NT2/D1 (cell line): ENCODE results near the gene MARVELD3.
"Not testable (repeated sequence)": the region's sequence is repeated elsewhere in the genome, so short reads cannot be mapped to it uniquely, and the experiment has no call there.

Experiments
- DNase-seq: peaks from one replicate; pipeline ENCODE4 v3.0.0-alpha.2; 2011; ENCODE audit warnings: low read depth, low spot score
- H3K27me3 ChIP-seq: 2 replicates; pipeline ENCODE4 v1.6.0; 2011; ENCODE audit warnings: mild to moderate bottlenecking; ENCODE audit not compliant: insufficient read length, insufficient read depth
- H3K36me3 ChIP-seq: 2 replicates; pipeline ENCODE4 v1.6.1; 2011; ENCODE audit warnings: mild to moderate bottlenecking, low read length, mixed read lengths; ENCODE audit not compliant: insufficient read depth, insufficient read length
- H3K4me1 ChIP-seq: 2 replicates; pipeline ENCODE4 v1.5.1; 2011; ENCODE audit not compliant: insufficient read depth, insufficient read length
- H3K4me3 ChIP-seq: 2 replicates; pipeline ENCODE4 v1.5.1; 2011; ENCODE audit warnings: low read depth; ENCODE audit not compliant: insufficient read length
- H3K9ac ChIP-seq: 2 replicates; pipeline ENCODE4 v1.6.0; 2011; ENCODE audit warnings: low read depth; ENCODE audit not compliant: insufficient read length
- H3K9me3 ChIP-seq: 2 replicates; pipeline ENCODE4 v1.5.1; 2011; ENCODE audit warnings: mild to moderate bottlenecking, low read length; ENCODE audit not compliant: insufficient read depth
- SUZ12 ChIP-seq: IDR thresholded peaks from 2 replicates; pipeline ENCODE4 v1.6.1; 2011; ENCODE audit not compliant: insufficient read length, insufficient read depth; ENCODE audit errors: extremely low read depth
- YY1 ChIP-seq: IDR thresholded peaks from 2 replicates; pipeline ENCODE4 v1.6.1; 2011; ENCODE audit not compliant: insufficient read length, insufficient read depth
- ZNF274 ChIP-seq: IDR thresholded peaks from 2 replicates; pipeline ENCODE4 v1.6.1; 2011; ENCODE audit warnings: mild to moderate bottlenecking, low read depth, low read length

Gene MARVELD3, protein sequence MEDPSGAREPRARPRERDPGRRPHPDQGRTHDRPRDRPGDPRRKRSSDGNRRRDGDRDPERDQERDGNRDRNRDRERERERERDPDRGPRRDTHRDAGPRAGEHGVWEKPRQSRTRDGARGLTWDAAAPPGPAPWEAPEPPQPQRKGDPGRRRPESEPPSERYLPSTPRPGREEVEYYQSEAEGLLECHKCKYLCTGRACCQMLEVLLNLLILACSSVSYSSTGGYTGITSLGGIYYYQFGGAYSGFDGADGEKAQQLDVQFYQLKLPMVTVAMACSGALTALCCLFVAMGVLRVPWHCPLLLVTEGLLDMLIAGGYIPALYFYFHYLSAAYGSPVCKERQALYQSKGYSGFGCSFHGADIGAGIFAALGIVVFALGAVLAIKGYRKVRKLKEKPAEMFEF

DNA sequence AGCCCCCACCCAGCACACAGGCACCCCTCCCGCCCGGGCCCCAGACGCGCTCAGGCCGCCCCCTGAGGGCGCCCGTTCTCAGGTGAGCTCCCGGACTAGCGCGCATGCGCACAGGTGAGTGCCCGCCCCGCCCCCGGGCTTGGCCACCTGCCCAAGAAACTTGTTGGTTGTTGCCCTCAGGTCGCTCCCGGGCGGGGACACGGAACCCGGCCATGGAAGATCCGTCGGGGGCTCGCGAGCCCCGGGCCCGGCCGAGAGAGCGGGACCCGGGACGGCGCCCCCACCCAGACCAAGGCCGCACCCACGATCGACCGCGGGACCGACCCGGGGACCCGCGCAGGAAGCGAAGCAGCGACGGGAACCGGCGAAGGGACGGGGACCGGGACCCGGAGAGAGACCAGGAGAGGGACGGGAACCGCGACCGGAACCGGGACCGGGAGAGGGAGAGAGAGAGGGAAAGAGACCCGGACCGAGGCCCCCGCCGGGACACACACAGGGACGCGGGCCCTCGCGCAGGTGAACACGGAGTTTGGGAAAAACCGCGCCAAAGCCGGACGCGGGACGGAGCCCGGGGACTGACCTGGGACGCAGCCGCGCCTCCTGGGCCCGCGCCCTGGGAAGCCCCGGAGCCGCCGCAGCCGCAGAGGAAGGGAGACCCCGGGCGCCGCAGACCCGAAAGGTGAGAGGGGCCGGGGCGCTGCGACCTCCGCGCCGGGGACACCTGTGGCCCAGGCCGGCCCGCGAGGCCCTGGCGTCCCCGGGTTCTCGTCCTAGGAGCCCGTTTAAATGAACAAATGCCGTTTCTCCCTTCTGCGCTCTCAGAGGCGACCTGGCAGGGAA, at the start of gene MARVELD3:
Gene MARVELD3 (plus strand): TSS at position 167 of the 840 bp plus-strand sequence. CDS start 46 bp downstream, at position 213.
- peak within 1 kb of the TSS; percentile 82 for H3K9ac ChIP-seq
- H3K9me3 ChIP-seq: no peaks in the 10 kb centered on the region
- H3K27me3 ChIP-seq: peaks cover 39% of the 10 kb centered on the region
- H3K4me3 ChIP-seq: peak within 1 kb of the TSS; percentile 75
- TF ChIP-seq SUZ12 (peak; percentile 23), YY1 (no peak)
- no peak for DNase-seq
- H3K36me3 ChIP-seq: no peaks in the 10 kb centered on the region
- H3K4me1 ChIP-seq: peaks cover 12% of the 10 kb centered on the region

- Histone ChIP-seq H3K4me3 (no peak within 1 kb of the TSS), H3K36me3 (no peaks in the 10 kb centered on the region), H3K9me3 (no peaks in the 10 kb centered on the region), H3K9ac (no peak within 1 kb of the TSS), H3K4me1 (no peaks in the 10 kb centered on the region), H3K27me3 (no peaks in the 10 kb centered on the region)
- TF ChIP-seq YY1: no peak
- DNase-seq: no peak
These were observed 49.0 kb upstream of the MARVELD3 start, which contains the start of gene TAT for GRCh38 chr16:71576971-71577370. Gene TAT, minus strand, starts transcription at chr16:71577092. Its CDS starts 677 bp downstream, at chr16:71576415.

DNA sequence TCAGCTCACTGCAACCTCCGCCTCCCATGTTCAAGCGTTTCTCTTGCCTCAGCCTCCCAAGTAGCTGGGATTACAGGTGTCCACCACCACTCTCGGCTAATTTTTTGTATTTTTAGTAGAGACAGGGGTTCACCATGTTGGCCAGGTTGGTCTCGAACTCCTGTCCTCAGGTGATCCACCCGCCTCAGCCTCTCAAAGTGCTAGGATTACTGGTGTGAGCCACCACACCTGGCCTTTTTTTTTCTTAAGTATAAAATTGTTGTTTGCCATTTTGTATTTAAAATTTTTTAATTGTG, 43.5 kb upstream of the MARVELD3 start:
- not testable (repeated sequence) for H3K4me3 ChIP-seq, H3K4me1 ChIP-seq, H3K27me3 ChIP-seq, H3K9me3 ChIP-seq, DNase-seq, H3K9ac ChIP-seq, H3K36me3 ChIP-seq

- Histone ChIP-seq H3K9me3 (no peaks in the 10 kb centered on the region), H3K36me3 (no peaks in the 10 kb centered on the region), H3K27me3 (no peaks in the 10 kb centered on the region), H3K4me3 (no peak overlapping the region), H3K4me1 (no peaks in the 10 kb centered on the region), H3K9ac (no peak overlapping the region)
- TF ChIP-seq YY1 (no peak), SUZ12 (no peak), ZNF274 (no peak)
- DNase-seq: no peak
These were observed 41.3 kb upstream of the MARVELD3 start for GRCh38 chr16:71584543-71585317.

GRCh38 chr16:71585318-71585703, 40.7 kb upstream of the MARVELD3 start:
- DNase-seq: no peak
- H3K4me1 ChIP-seq: no peaks in the 10 kb centered on the region
- H3K9me3 ChIP-seq: no peaks in the 10 kb centered on the region
- no peaks in the 10 kb centered on the region for H3K36me3 ChIP-seq
- no peak overlapping the region for H3K9ac ChIP-seq
- H3K27me3 ChIP-seq: no peaks in the 10 kb centered on the region
- no peak for TF ChIP-seq ZNF274
- no peak for TF ChIP-seq YY1
- TF ChIP-seq SUZ12: no peak
- H3K4me3 ChIP-seq: no peak overlapping the region

GRCh38 chr16:71589334-71589733, 36.6 kb upstream of the MARVELD3 start:
- not testable (repeated sequence) for H3K4me1 ChIP-seq, H3K36me3 ChIP-seq, H3K9ac ChIP-seq, H3K4me3 ChIP-seq, DNase-seq, H3K27me3 ChIP-seq, H3K9me3 ChIP-seq

GRCh38 chr16:71590071-71590470, 35.9 kb upstream of the MARVELD3 start:
- not testable (repeated sequence) for H3K4me3 ChIP-seq, H3K36me3 ChIP-seq, H3K27me3 ChIP-seq, H3K9me3 ChIP-seq, H3K4me1 ChIP-seq, H3K9ac ChIP-seq, DNase-seq
